ENCODE measurements around the gene LUZP4. TPM values are rescaled to one million over a fixed set of nuclear protein-coding genes. Genes with fewer than 3 reads are reported as not detected.

LUZP4 gene
- total and polyA plus RNA-seq, 2 of the 8 experiments (the other 6 are each of a cell fraction or from before 2014, with no cell fraction given): 0.17 TPM; not detected in 1

- TF ChIP-seq CHD7 (IDR thresholded peaks at IDR 0.05; ENCODE audit: insufficient replicate concordance, low read length) (no peak), USF2 (IDR thresholded peaks at IDR 0.05; ENCODE audit: low read length) (no peak), CBX5 (IDR thresholded peaks at IDR 0.05; ENCODE audit: low read depth, low read length) (no peak), BRCA1 (IDR thresholded peaks at IDR 0.05; ENCODE audit: low read depth, low read length) (no peak), JUN (IDR thresholded peaks at IDR 0.05; ENCODE audit: low read depth, low read length) (no peak)
These were observed 4.6 kb upstream of the LUZP4 start (continued) for GRCh38 chrX:115284877-115285276.
